HepG2 (cell line): ENCODE results near the gene C9orf40. TPM values are rescaled to one million over a fixed set of nuclear protein-coding genes. Genes with fewer than 3 reads are reported as not detected.

ENCODE experiments used
- ATAC-seq: fragments of 200-7000 bp; cut with Tn5 transposase; 3 replicates; pipeline ENCODE4 v1.9.1; 2020; ENCODE audit warnings: mild to moderate bottlenecking, moderate library complexity
- BruUV-seq: library from RNA; stranded (reverse); fragments of 400-500 nt; replicated peaks from 2 replicates; lab custom pipeline; 2021; lab: Mats Ljungman, UMichigan
- CTCF ChIA-PET: fragments of 300-600 bp; formaldehyde crosslinking; extraction: SDS; loops from one replicate; lab custom pipeline; 2021; ENCODE audit warnings: low total read pairs, inconsistent platforms, low intra/inter-chr PET ratio; lab: Yijun Ruan, JAX
- POLR2A ChIA-PET: fragments of 350-600 bp; sonication (Branson Sonifier 250); formaldehyde crosslinking; loops from one replicate; lab custom pipeline; 2020; ENCODE audit warnings: antibody characterized with exemption, inconsistent platforms; lab: Yijun Ruan, JAX
- DNase-seq: peaks from one replicate; pipeline ENCODE4 v3.0.0-alpha.2; 2015; ENCODE audit warnings: low spot score
- FAIRE-seq: peaks from 3 replicates; lab custom pipeline; 2011; peaks lifted over from hg19 to GRCh38; lab: Jason Lieb, UNC
- H2AFZ ChIP-seq: one replicate; pipeline ENCODE4 v1.6.1; 2011; ENCODE audit warnings: low read length, inconsistent platforms
- H3K27ac ChIP-seq: fragments of 300-600 bp; 3 replicates; pipeline ENCODE4 v1.8.0; 2011; ENCODE audit warnings: mixed run types, mild to moderate bottlenecking, mixed read lengths, low read length, inconsistent platforms; ENCODE audit not compliant: insufficient read depth; ENCODE audit errors: extremely low read length
- H3K27me3 ChIP-seq, 2 experiments: fragments of 200-600 bp in 1 of 2; 2 replicates in 1 of 2; 3 replicates in 1 of 2; pipeline versions ENCODE4 v1.6.0 to v1.8.0; 2011; ENCODE audit warnings: low read length in 2 of 2, mild to moderate bottlenecking in 2 of 2, moderate library complexity in 2 of 2, inconsistent platforms in 1 of 2; ENCODE audit not compliant: insufficient read depth in 2 of 2, control insufficient read depth in 1 of 2
- H3K36me3 ChIP-seq, 2 experiments: fragments of 200-600 bp in 1 of 2; replicated peaks in 1 of 2; 2 replicates in 1 of 2; 3 replicates in 1 of 2; pipeline versions ENCODE4 v1.5.1 to v1.8.0; 2011; ENCODE audit warnings: low read length in 2 of 2, inconsistent platforms in 1 of 2; ENCODE audit not compliant: insufficient read depth in 2 of 2, control insufficient read depth in 1 of 2
- H3K4me1 ChIP-seq: 2 replicates; pipeline ENCODE4 v1.5.1; 2012; ENCODE audit warnings: low read length, inconsistent platforms; ENCODE audit not compliant: insufficient read depth
- H3K4me2 ChIP-seq: 2 replicates; pipeline ENCODE4 v1.6.0; 2011; ENCODE audit warnings: low read depth, low read length, inconsistent platforms
- H3K4me3 ChIP-seq, 3 experiments: fragments of 200-600 bp in 1 of 3; sonication (generic), shearing (Covaris generic) in 1 of 3; replicated peaks in 1 of 3; 2 replicates each; pipeline ENCODE4 v1.5.1; 2011 to 2016; ENCODE audit warnings: low read length in 3 of 3, inconsistent platforms in 2 of 3, low read depth in 2 of 3, mild to moderate bottlenecking in 2 of 3, control low read depth in 1 of 3, mixed read lengths in 1 of 3; ENCODE audit not compliant: insufficient read depth in 1 of 3
- H3K79me2 ChIP-seq: one replicate; pipeline ENCODE4 v1.6.1; 2011; ENCODE audit warnings: low read length, inconsistent platforms; ENCODE audit not compliant: insufficient read depth
- H3K9ac ChIP-seq: 2 replicates; pipeline ENCODE4 v1.6.0; 2011; ENCODE audit warnings: mild to moderate bottlenecking, low read depth, low read length, inconsistent platforms; ENCODE audit not compliant: insufficient read depth
- H3K9me3 ChIP-seq: 2 replicates; pipeline ENCODE4 v1.5.1; 2012; ENCODE audit warnings: mild to moderate bottlenecking, low read length
- H4K20me1 ChIP-seq: 2 replicates; pipeline ENCODE4 v1.6.0; 2011; ENCODE audit warnings: inconsistent platforms, mild to moderate bottlenecking, low read length, moderate library complexity; ENCODE audit not compliant: insufficient read depth
- CEBPB ChIP-seq: IDR thresholded peaks from 2 replicates; pipeline ENCODE4 v1.6.1; 2011; ENCODE audit warnings: low read depth, low read length, improper control_type of control experiment, borderline replicate concordance
- HDAC6 ChIP-seq: fragments of 200-600 bp; sonication (generic); IDR thresholded peaks from 2 replicates; pipeline ENCODE4 v1.7.0; 2017; ENCODE audit warnings: mild to moderate bottlenecking, antibody characterized with exemption, low read length, low read depth
- KLF13 ChIP-seq: sonication (generic); formaldehyde crosslinking; IDR thresholded peaks from 2 replicates; pipeline ENCODE4 v1.4.0; 2020; ENCODE audit warnings: mild to moderate bottlenecking, missing genetic modification reagents
- KMT2B ChIP-seq: IDR thresholded peaks from 2 replicates; pipeline ENCODE4 v1.6.1; 2016; ENCODE audit warnings: missing genetic modification reagents, missing compliant biosample characterization
- NFYC ChIP-seq: IDR thresholded peaks from 2 replicates; pipeline ENCODE4 v1.6.1; 2016; ENCODE audit warnings: missing genetic modification reagents, missing compliant biosample characterization
- RELA ChIP-seq: sonication (generic); formaldehyde crosslinking; IDR thresholded peaks from 2 replicates; pipeline ENCODE4 v1.4.0; 2020; ENCODE audit warnings: missing genetic modification reagents
- SMYD3 ChIP-seq: sonication (generic); formaldehyde crosslinking; IDR thresholded peaks from 2 replicates; pipeline ENCODE4 v1.8.1; 2023; ENCODE audit warnings: mild to moderate bottlenecking, missing genetic modification reagents
- YY1 ChIP-seq: IDR thresholded peaks from 2 replicates; pipeline ENCODE4 v1.6.1; 2011; ENCODE audit warnings: low read length, low read depth, moderate library complexity, mild to moderate bottlenecking; ENCODE audit not compliant: insufficient read depth, insufficient replicate concordance
- ZC3H4 ChIP-seq: sonication (generic); formaldehyde crosslinking; IDR thresholded peaks from 2 replicates; pipeline ENCODE4 v1.4.0; 2020; ENCODE audit warnings: missing genetic modification reagents, borderline replicate concordance
- ZKSCAN8 ChIP-seq: IDR thresholded peaks from 2 replicates; pipeline ENCODE4 v1.6.1; 2016; ENCODE audit warnings: borderline replicate concordance, missing genetic modification reagents, missing compliant biosample characterization
- ZNF713 ChIP-seq: sonication (generic); formaldehyde crosslinking; IDR thresholded peaks from 2 replicates; pipeline ENCODE4 v1.4.0; 2020; ENCODE audit warnings: mild to moderate bottlenecking, missing genetic modification reagents
- whole genome bisulfite sequencing: methylation state at CpG from one replicate; pipeline ENCODE4 v1.1.6; 2017; ENCODE audit warnings: low lambda C conversion rate; 5-methylcytosine and 5-hydroxymethylcytosine counted together
- in situ Hi-C: cut with HindIII; loops from 2 replicates; pipeline ENCODE4 v1.10.0; 2017; ENCODE audit warnings: low pct_unique_long_range_greater_than_20kb; ENCODE audit not compliant: extremely low pct_ligation_motif_present
- intact Hi-C: fragments of 100-400 bp; cut with micrococcal nuclease; formaldehyde crosslinking; loops from one replicate; pipeline ENCODE4 v1.10.0; 2022; ENCODE audit not compliant: unreplicated experiment
- polyA plus RNA-seq, 8 experiments: library from polyadenylated mRNA; depleted of rRNA in 3 of 8; stranded (reverse) in 7 of 8; unstranded in 1 of 8; fragments of >200 nt; fragmentation: Illumina TruSeq in 4 of 8; extraction: Trizol in 4 of 8; gene quantifications; 2 replicates each; pipeline versions ENCODE4 v1.2.1 to v1.2.3, GENCODE V29; 2011 to 2016; ENCODE audit warnings: low read depth in 4 of 8, missing spikeins in 1 of 8, mixed read lengths in 1 of 8; ENCODE audit not compliant: insufficient read depth in 1 of 8
- total RNA-seq, 5 experiments: library from RNA; depleted of rRNA; stranded (reverse); fragments of >200 nt; fragmentation: Illumina TruSeq; extraction: Trizol; gene quantifications; 2 replicates each; pipeline ENCODE4 v1.2.3, GENCODE V29; 2016; ENCODE audit warnings: low read depth in 1 of 5
- TF ChIP-seq, protein P1 (sequence below): sonication (generic); formaldehyde crosslinking; IDR thresholded peaks from 2 replicates; pipeline ENCODE4 v1.5.1; 2020; ENCODE audit warnings: missing genetic modification reagents, mild to moderate bottlenecking, borderline replicate concordance

The C9orf40 gene
- total and polyA plus RNA-seq, 2 of the 13 experiments (the other 11 are each of a cell fraction or from before 2014, with no cell fraction given), result 3.0 to 13.5 TPM

DNA sequence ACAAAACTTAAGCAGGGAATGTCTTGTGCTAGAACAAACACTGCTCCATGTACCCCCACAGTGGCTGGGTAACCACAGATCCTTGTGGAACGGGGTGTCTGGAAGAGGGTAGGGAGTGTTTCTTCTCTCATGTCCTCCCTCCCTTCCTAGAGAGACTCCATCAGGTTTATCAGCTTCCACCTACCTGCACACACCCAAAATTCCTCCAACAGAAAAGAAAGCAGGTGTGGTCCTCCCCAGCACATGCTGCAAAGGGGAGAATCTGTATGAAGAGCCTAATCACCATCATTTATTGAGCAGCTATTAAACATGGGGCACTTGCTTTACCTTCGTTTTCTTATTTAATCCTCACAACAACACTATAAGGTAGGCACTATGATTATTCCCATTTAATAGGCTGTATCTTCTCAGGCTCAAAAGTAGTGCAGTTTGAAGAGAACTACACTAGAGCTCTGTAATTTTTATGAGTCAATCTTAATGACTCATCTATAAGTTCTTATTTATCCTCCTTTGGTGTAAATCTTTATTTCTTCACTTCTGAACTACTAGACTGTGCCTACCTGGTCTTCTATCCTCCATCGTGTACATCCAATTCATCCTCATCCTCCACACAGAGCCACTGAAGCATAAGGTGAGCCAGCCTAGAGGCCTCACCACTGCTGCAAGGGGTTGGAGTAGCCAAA, 31.6 kb downstream of the C9orf40 start:
- no peak for FAIRE-seq
- Histone ChIP-seq H3K4me1 (no peaks in the 10 kb centered on the region), H2AFZ (no peak overlapping the region), H3K9ac (no peak overlapping the region), H3K27me3 (no peaks in the 10 kb centered on the region), H4K20me1 (no peaks in the 10 kb centered on the region), H3K4me2 (no peak overlapping the region), H3K79me2 (no peaks in the 10 kb centered on the region), H3K4me3 (no peak overlapping the region), H3K36me3 (no peaks in the 10 kb centered on the region), H3K9me3 (no peaks in the 10 kb centered on the region), H3K27ac (no peak overlapping the region)
- in situ Hi-C loops, result no loop called here
- no TSS peak for BruUV-seq
- 2% methylated on average over 3 of the region's 3 CpGs for WGBS
- intact Hi-C loops, result no loop called here
- CTCF ChIA-PET, result no interaction called here
- no peak for DNase-seq
- TF ChIP-seq ZC3H4 (CRISPR knock-in tag), result no peak
- no peak for ATAC-seq
- POLR2A ChIA-PET, result no interaction called here

DNA sequence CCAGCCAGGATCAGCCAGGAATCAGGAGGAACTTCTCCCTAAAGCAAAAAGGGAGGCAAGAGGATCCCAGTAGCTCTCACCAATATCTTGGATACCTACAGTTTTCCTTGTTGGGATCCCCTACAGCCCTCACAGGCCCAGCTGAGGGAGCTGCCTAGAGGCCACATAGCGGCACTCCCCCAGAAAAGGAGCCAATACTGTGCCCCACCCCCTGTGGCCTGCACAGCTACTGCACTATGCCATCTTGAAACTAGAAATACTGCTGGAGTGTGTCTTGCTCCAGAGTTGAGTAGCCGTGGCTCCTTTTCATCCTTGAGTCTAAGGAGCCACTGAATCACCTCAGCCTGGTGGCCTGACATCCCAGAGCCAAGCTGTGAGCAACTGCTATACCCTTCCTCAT, 42.7 kb downstream of the C9orf40 start:
- DNase-seq, result no peak
- CTCF ChIA-PET, result no interaction called here
- Histone ChIP-seq H3K79me2 (no peaks in the 10 kb centered on the region), H2AFZ (no peak overlapping the region), H3K9me3 (no peaks in the 10 kb centered on the region), H3K4me2 (no peak overlapping the region), H3K4me1 (no peaks in the 10 kb centered on the region), H3K4me3 (no peak overlapping the region), H3K36me3 (no peaks in the 10 kb centered on the region), H3K27me3 (no peaks in the 10 kb centered on the region), H4K20me1 (no peaks in the 10 kb centered on the region)
- intact Hi-C loops (no loop called here), in situ Hi-C loops (no loop called here)
- ATAC-seq, result peak; percentile 69
- POLR2A ChIA-PET, result no interaction called here
- BruUV-seq, result no TSS peak
- 38% methylated on average over 1 of the region's 2 CpGs for WGBS
- TF ChIP-seq ZKSCAN8 (CRISPR knock-in tag) (no peak), KLF13 (no peak), CEBPB (no peak), RELA (CRISPR knock-in tag) (no peak), SMYD3 (no peak), NFYC (CRISPR knock-in tag) (no peak), KMT2B (CRISPR knock-in tag) (no peak), YY1 (no peak), ZNF713 (CRISPR knock-in tag) (no peak), HDAC6 (no peak)
- TF ChIP-seq, protein P1, sequence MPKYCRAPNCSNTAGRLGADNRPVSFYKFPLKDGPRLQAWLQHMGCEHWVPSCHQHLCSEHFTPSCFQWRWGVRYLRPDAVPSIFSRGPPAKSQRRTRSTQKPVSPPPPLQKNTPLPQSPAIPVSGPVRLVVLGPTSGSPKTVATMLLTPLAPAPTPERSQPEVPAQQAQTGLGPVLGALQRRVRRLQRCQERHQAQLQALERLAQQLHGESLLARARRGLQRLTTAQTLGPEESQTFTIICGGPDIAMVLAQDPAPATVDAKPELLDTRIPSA, result no peak
- TF ChIP-seq, all 625 proteins: peak for 0
- Histone ChIP-seq H3K27ac (no peak overlapping the region), H3K9ac (no peak overlapping the region)
- FAIRE-seq, result no peak
